ENCODE data around the gene LRRC47. TPM values are rescaled to one million over a fixed set of nuclear protein-coding genes. Genes with fewer than 3 reads are reported as not detected.

The LRRC47 gene
- total and polyA plus RNA-seq, 2 of the 13 experiments (the other 11 are each of a cell fraction or from before 2014, with no cell fraction given): 18.3 to 52.5 TPM

GRCh38 chr1:3785045-3785444, 11.3 kb downstream of the LRRC47 start (continued):
- TF ChIP-seq NFAT5 (CRISPR knock-in tag; IDR thresholded peaks at IDR 0.05) (no peak), IKZF1 (IDR thresholded peaks at IDR 0.05) (no peak)

- BruUV-seq (replicated peaks): TSS peak; percentile 32
- ATAC-seq (no peak), DNase-seq (ENCODE audit: low spot score) (no peak), FAIRE-seq (no peak)
- peaks cover 6% of the 10 kb centered on the region for H3K79me2 ChIP-seq (ENCODE audit: insufficient read depth, low read length)
- no peaks in the 10 kb centered on the region for H4K20me1 ChIP-seq (ENCODE audit: insufficient read depth, low read length)
- TF ChIP-seq POLR2A (IDR thresholded peaks at IDR 0.05; ENCODE audit: insufficient read depth in 1 of 2, low read depth in 2 of 2, low read length in 2 of 2): peak in 1 of 2 experiments; percentile 23; a peak in 1 of 4 replicates
- TF ChIP-seq HOXA5 (CRISPR knock-in tag; IDR thresholded peaks at IDR 0.05): no peak
- TF ChIP-seq ZNF644 (CRISPR knock-in tag; IDR thresholded peaks at IDR 0.05; ENCODE audit: low read depth): no peak
- TF ChIP-seq ZNF780A (CRISPR knock-in tag; IDR thresholded peaks at IDR 0.05): no peak
- peak; percentile 73 for TF ChIP-seq AGO2 (optimal IDR thresholded peaks at IDR 0.05; ENCODE audit: low read depth, low read length)
- TF ChIP-seq RBFOX2 (IDR thresholded peaks at IDR 0.05; ENCODE audit: low read depth, low read length): 0 out of 2 replicates have a peak, but pooled peaks have one; percentile 31
- no peak for TF ChIP-seq MNT (IDR thresholded peaks at IDR 0.05)
- 97% methylated on average over 18 of the region's 30 CpGs for WGBS (ENCODE audit: low lambda C conversion rate)
- in situ Hi-C loops (cut with HindIII; ENCODE audit: extremely low pct_ligation_motif_present, low pct_unique_long_range_greater_than_20kb): no loop called here
- H3K4me1 ChIP-seq (ENCODE audit: insufficient read depth, low read length): peaks cover 25% of the 10 kb centered on the region
- CTCF ChIA-PET (ENCODE audit: low intra/inter-chr PET ratio, low total read pairs): no interaction called here
- no peak overlapping the region for H3K27ac ChIP-seq (ENCODE audit: extremely low read length, insufficient read depth, low read length)
- intact Hi-C loops (cut with micrococcal nuclease; ENCODE audit: unreplicated experiment): no loop called here
- H2AFZ ChIP-seq (ENCODE audit: low read length): no peak overlapping the region
- POLR2A ChIA-PET: interaction anchor here (1.1 to 2.4 kb wide), 3 partner anchors 10 to 12 kb away, joined by 3 to 10 read pairs (median 7); partner anchors contain the start of gene LRRC47
- no peaks in the 10 kb centered on the region for H3K27me3 ChIP-seq (ENCODE audit: control insufficient read depth in 1 of 2, insufficient read depth in 2 of 2, low read length in 2 of 2)
- no peak overlapping the region for H3K4me2 ChIP-seq (ENCODE audit: low read depth, low read length)
- peaks cover 21 to 61% of the 10 kb centered on the region in 2 experiments for H3K36me3 ChIP-seq (replicated peaks in 1 of 2; ENCODE audit: control insufficient read depth in 1 of 2, insufficient read depth in 2 of 2, low read length in 2 of 2)
- no peak overlapping the region for H3K4me3 ChIP-seq (replicated peaks in 1 of 3; ENCODE audit: insufficient read depth in 1 of 3, low read depth in 2 of 3, low read length in 3 of 3)
- no peaks in the 10 kb centered on the region for H3K9me3 ChIP-seq (ENCODE audit: low read length)
- no peak overlapping the region for H3K9ac ChIP-seq (ENCODE audit: insufficient read depth, low read depth, low read length)
Measured at GRCh38 chr1:3783651-3784474, 12.4 kb downstream of the LRRC47 start.
